Skin epidermis (tissue), 12 donors: ENCODE results near the gene PFN3.
"Not testable (repeated sequence)": the region's sequence is repeated elsewhere in the genome, so short reads cannot be mapped to it uniquely, and the experiment has no call there.

Source experiments
- H3K27ac ChIP-seq, 21 experiments: fragments of 200-600 bp; sonication (generic) in 11 of 21; one replicate each; pipeline ENCODE4 v1.5.0; 2020; ENCODE audit warnings: mild to moderate bottlenecking in 3 of 21, inconsistent platforms in 2 of 21, moderate library complexity in 2 of 21
- H3K4me3 ChIP-seq, 7 experiments: fragments of 200-600 bp; sonication (generic) in 2 of 7; one replicate each; pipeline ENCODE4 v1.5.0; 2020; ENCODE audit warnings: inconsistent platforms in 2 of 7, mild to moderate bottlenecking in 2 of 7, moderate library complexity in 1 of 7

Gene PFN3

DNA sequence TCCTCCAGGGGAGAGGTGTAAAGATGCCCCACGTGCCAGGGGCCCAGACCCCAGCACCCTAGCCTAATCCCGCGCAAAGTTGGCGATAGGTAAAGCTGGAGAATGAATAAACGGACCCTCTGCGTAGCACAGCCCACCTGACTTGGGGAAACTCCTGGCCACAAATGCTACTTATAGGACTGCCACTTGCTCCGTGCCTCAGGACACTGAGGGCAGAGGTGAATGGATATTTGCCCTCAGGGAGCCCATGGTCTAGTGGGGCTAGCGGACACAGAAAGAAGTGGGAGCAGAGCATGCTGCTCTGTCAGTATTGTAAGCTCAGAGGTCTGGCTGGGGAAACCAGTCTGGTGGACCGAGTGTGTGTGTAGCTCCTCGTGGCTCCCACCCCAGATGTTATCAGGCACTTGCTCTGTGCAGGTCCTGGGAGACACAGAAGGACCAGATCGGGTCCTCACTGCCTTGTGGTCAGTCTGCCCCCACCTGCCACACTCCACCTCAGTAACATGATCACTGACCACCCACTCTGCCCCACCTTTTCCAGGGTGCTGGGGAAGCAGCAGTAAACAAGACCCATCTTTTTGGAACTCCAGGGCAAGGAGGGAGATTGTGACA lies 26.9 kb upstream of the PFN3 start:
- Histone ChIP-seq H3K4me3 (peak overlapping the region; percentile 61 to 90 (median 69)), H3K27ac (peak overlapping the region; percentile 74 to 97 (median 93))

- peak within 1 kb of the TSS; percentile 74 to 97 (median 93) for H3K27ac ChIP-seq
- peak within 1 kb of the TSS; percentile 61 to 90 (median 69) for H3K4me3 ChIP-seq
These were observed 26.2 kb upstream of the PFN3 start, which contains the start of gene GRK6 for GRCh38 chr5:177426566-177427210. Gene GRK6 (plus strand): TSS chr5:177426676. CDS start chr5:177426846, 170 bp downstream.

- Histone ChIP-seq H3K27ac (peak overlapping the region; percentile 57 to 95 (median 88)), H3K4me3 (peak overlapping the region; percentile 24 to 76 (median 50))
These were observed 25.5 kb upstream of the PFN3 start for GRCh38 chr5:177425801-177426565.

GRCh38 chr5:177425196-177425800 lies 24.8 kb upstream of the PFN3 start:
- peak overlapping the region; percentile 24 to 76 (median 50) for H3K4me3 ChIP-seq
- H3K27ac ChIP-seq: peak overlapping the region; percentile 57 to 95 (median 88)

DNA sequence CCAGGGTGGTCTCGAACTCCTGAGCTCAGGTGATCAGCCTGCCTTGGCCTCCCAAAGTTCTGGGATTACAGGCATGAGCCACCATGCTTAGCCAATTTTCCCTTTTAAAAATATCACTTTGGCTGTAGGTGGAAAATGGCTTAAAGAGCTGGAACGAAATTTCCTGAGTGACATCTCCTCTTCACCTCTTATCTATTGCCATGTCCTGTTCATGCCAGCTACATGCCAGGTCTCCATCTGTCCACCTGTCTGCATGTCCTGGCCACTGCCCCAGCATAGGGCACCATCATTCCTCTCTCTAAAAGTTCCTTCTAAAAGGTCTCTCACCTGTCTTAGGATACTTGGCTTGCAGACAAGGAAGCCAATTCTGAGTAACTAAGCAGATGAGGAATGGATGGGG lies 23.2 kb upstream of the PFN3 start:
- H3K27ac ChIP-seq: no peak overlapping the region

GRCh38 chr5:177421062-177421798 lies 20.8 kb upstream of the PFN3 start:
- H3K4me3 ChIP-seq: no peak overlapping the region
- H3K27ac ChIP-seq: no peak overlapping the region

More for the DNA sequence above, 23.2 kb upstream of the PFN3 start:
- H3K4me3 ChIP-seq: no peak overlapping the region

DNA sequence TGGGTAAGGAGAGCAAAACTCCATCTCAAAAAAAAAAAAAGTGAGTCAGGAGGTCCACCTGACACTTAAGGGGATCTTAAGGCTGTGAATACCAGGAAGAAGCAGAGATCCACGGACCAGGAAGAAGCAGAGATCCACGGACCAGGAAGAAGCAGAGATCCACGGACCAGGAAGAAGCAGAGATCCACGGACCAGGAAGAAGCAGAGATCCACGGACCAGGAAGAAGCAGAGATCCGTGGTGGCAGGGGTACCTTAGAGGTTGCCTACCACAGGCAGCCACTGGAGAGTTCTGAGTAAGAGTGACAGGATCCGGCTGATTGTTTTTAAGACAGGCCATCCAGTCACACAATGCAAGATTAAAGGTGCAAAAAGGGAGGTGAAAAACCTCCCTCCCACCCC lies 20.0 kb upstream of the PFN3 start:
- not testable (repeated sequence) for H3K4me3 ChIP-seq, H3K27ac ChIP-seq

DNA sequence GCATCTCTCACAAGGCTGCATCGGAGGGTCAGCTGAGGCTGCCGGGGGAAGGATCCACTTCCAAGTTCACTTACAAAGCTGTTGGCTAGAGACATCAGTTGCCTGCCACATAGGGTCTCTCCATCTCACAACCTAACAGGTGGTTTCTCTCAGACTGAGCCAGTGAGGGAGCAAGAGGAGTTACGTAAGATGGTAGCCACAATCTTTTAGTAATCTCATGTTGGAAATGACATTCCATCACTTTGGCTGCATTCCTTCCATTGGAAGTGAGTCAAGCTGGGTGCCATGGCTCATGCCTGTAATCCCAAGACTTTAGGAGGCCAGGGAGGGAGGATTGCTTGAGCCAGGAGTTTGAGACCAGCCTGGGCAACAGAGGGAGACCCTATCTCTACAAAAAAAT lies 18.6 kb upstream of the PFN3 start:
- no peak overlapping the region for H3K27ac ChIP-seq
- no peak overlapping the region for H3K4me3 ChIP-seq

DNA sequence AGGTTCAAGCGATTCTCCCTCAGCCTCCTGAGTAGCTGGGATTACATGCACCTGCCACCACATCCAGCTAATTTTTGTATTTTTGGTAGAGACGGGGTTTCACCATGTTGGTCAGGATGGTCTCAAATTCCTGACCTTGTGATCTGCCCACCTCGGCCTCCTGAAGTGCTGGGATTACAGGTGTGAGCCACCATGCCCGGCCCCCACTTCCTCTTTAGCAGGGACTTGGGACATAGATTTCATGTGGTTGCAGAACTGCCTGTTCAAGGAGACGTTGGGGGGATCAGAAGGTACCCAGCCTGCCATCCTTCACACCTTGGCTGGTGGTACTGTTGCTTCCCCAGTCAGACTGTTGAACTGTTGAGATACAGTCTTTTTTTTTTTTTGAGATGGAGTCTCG lies 16.6 kb upstream of the PFN3 start:
- H3K4me3 ChIP-seq: not testable (repeated sequence)
- peak overlapping the region in 1 of 21 experiments; percentile 36 for H3K27ac ChIP-seq

DNA sequence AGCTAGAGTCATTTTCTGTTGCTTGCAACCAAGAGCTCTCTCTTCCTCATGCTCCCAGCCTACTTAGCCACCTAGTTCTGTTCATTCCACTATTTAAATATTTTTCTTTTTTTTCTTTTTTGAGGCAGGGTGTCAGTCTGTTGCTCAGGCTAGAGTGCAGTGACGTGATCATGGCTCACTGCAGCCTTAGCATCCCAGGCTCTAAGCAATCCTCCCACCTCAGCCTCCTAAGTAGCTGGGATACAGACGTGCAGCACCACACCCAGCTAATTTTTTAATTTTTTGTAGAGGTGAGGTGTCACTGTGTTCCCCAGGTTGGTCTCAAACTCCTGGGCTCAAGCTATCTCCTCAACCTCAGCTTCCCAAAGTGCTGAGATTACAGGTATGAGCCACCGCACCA lies 14.0 kb upstream of the PFN3 start:
- Histone ChIP-seq H3K4me3 (no peak overlapping the region), H3K27ac (no peak overlapping the region)

DNA sequence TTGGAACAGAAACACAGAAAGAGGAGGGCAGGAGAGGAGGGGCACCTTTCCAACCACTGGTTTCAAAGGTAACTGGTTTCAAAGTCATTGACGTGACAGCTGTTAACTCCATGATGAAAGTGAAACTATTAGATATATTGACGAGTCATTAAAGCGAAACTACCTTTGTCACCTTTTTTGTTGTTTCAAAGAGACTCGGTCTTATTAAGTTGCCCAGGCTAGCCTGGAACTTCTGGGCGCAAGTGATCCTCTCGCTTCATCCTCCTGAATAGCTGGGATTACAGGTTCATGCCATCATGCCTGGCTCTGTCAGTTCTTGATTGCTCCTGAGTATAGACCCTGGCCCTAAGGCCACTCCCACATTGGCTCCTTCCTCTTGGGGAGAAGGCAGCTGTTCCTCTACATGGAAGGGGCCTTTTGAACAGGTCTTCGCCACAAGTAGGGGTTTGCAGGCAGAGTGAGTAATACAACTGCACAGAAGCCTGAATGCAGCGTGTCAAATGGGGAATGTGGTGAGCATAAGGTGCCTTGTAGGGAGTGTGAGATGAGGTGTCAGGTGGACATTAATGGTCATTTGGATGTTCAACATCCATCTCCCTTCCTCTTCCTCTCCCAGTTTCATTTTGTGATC lies 12.3 kb upstream of the PFN3 start:
- Histone ChIP-seq H3K27ac (peak overlapping the region in 7 of 21 experiments; percentile 7 to 76 (median 44)), H3K4me3 (no peak overlapping the region)

DNA sequence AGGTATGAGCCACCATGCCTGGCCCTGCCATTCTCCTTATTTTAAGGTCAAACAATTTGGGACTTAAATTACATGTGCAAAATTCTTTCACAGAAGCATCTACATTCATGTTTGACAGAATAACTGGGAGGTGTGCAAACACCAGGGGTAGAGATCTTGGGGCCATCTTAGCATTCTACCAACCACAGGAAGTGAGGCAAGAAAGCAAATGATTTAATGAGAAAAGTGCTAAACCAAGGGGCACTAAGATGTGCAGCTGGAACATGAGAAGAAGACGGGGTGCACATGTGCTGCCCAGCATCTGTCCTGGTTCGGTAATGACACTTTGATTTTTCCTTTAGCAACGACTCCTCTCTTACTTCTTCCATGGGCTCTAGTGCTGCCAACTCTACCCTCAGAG lies 10.1 kb upstream of the PFN3 start:
- no peak overlapping the region for H3K4me3 ChIP-seq
- H3K27ac ChIP-seq: peak overlapping the region in 2 of 21 experiments; percentile 27 to 29

- no peak within 1 kb of the TSS for H3K27ac ChIP-seq
- no peak within 1 kb of the TSS for H3K4me3 ChIP-seq
These were observed 8.8 kb upstream of the PFN3 start, which contains the start of gene F12 for GRCh38 chr5:177409043-177409801. Gene F12 (minus strand): TSS chr5:177409564. CDS start chr5:177409527, 37 bp downstream.

- no peak overlapping the region for H3K4me3 ChIP-seq
- no peak overlapping the region for H3K27ac ChIP-seq
These were observed 5.3 kb upstream of the PFN3 start for GRCh38 chr5:177405805-177406204.

DNA sequence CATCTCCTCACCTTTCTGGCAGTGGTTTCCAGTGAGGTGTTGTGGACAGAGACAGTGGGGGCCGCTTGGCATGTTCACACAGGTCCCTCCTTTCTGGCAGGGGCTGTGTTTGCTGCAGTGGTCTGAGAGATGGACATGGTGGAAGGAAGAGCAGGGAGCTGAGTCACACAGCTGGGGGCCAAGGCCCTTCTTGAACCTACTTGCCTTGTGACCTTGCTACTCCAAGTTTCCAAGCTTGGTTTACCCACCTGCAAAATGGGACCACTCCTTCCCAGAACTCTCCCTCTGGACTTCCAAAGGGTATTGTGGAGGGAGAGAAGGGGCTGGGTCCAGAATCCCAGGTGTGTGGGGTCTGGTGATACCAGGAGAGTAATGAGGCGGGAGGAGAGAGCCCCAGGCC lies 4.9 kb upstream of the PFN3 start:
- Histone ChIP-seq H3K4me3 (no peak overlapping the region), H3K27ac (no peak overlapping the region)

GRCh38 chr5:177404641-177405179 lies 4.2 kb upstream of the PFN3 start:
- Histone ChIP-seq H3K4me3 (peak overlapping the region; percentile 33 to 54 (median 42)), H3K27ac (peak overlapping the region in 12 of 21 experiments; percentile 19 to 75 (median 51))

- H3K27ac ChIP-seq: peak overlapping the region in 17 of 21 experiments; percentile 11 to 78 (median 44)
- peak overlapping the region; percentile 33 to 54 (median 42) for H3K4me3 ChIP-seq
These were observed 3.6 kb upstream of the PFN3 start for GRCh38 chr5:177403792-177404640.
